ENCODE results near the gene CAPN5. TPM values are rescaled to one million over a fixed set of nuclear protein-coding genes. Genes with fewer than 3 reads are reported as not detected.

CAPN5 gene
- total RNA-seq, 1 donor, result 14.7 TPM

DNA sequence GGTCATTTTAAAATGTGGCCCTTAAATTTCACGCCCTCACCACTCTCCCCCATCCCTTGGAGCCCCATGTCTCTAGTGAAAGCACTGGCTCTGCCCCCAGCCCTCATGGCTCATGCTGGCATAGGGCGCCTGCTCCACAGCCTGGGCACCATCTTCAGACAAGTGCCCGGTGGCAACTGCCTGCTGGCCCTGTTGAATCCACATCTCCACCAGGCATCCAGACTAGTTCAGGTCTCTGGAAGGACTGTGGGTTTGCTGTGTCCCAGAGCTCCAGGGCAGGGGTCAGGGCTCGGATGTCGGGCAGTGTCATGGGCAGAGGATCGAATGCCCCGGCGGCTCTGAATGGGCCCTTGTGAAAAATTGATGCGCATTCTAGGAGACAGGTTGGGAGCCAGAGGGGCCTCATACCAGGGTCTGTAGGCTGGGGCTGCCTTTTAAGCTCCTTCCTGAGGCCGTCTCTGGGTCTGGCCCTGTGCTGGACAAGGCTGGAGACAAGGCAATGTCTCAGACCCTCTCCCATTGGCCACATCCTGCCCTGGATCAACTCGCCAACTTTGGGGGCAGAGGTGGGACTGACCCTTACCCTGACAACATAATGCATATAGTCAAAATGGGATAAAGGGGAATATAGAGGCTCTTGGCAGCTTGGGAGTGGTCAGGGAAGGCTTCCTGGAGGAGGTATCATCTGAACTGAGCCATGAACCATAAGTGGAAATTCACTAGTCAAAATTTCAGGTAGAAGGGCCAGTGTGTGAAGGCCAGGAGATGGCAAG, 62.5 kb downstream of the CAPN5 start:
- H3K4me3 ChIP-seq (ENCODE audit: low read depth, low read length), result no peak overlapping the region
- DNase-seq (ENCODE audit: low read depth), result no peak
- TF ChIP-seq, protein P1, sequence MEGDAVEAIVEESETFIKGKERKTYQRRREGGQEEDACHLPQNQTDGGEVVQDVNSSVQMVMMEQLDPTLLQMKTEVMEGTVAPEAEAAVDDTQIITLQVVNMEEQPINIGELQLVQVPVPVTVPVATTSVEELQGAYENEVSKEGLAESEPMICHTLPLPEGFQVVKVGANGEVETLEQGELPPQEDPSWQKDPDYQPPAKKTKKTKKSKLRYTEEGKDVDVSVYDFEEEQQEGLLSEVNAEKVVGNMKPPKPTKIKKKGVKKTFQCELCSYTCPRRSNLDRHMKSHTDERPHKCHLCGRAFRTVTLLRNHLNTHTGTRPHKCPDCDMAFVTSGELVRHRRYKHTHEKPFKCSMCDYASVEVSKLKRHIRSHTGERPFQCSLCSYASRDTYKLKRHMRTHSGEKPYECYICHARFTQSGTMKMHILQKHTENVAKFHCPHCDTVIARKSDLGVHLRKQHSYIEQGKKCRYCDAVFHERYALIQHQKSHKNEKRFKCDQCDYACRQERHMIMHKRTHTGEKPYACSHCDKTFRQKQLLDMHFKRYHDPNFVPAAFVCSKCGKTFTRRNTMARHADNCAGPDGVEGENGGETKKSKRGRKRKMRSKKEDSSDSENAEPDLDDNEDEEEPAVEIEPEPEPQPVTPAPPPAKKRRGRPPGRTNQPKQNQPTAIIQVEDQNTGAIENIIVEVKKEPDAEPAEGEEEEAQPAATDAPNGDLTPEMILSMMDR (IDR thresholded peaks at IDR 0.05; ENCODE audit: insufficient read depth, low read depth, low read length), result no peak

DNA sequence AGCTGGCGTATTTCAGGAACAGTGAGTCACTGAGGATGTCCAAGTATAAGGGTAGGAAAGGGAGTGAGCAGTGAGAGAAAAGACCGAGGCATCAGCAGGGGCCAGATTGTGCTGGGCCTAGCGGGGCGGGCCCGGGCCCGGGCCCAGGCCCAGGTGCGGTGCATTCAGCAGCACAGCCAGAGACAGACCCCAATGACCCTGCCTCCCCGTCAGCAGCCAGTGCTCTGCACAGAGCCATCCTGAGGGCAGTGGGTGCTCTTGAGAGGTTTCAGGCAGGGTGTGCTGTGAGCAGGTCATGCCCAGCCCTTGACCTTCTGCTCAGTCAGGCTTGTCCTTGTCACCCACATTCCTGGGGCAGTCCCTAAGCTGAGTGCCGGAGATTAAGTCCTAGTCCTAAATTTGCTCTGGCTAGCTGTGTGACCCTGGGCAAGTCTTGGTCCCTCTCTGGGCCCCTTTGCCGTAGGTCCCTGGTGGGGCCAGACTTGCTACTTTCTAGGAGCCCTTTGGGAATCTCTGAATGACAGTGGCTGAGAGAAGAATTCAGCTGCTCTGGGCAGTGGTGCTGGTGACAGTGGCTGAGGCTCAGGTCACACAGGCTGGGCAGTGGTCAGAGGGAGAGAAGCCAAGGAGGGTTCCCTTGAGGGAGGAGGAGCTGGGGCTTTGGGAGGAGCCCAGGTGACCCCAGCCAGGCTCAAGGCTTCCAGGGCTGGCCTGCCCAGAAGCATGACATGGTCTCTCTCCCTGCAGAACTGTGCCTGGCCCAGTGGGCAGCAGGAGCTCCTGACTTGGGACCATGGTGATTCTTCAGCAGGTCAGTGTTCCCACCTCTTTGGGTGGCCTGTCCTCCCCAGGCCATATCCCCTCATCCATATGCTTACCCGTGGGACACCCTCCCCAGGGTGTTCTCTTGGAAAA, 63.3 kb downstream of the CAPN5 start:
- no peak for DNase-seq (ENCODE audit: low read depth)
- TF ChIP-seq, protein P1 (IDR thresholded peaks at IDR 0.05; ENCODE audit: insufficient read depth, low read depth, low read length), result no peak
- H3K4me3 ChIP-seq (ENCODE audit: low read depth, low read length), result no peak overlapping the region

DNA sequence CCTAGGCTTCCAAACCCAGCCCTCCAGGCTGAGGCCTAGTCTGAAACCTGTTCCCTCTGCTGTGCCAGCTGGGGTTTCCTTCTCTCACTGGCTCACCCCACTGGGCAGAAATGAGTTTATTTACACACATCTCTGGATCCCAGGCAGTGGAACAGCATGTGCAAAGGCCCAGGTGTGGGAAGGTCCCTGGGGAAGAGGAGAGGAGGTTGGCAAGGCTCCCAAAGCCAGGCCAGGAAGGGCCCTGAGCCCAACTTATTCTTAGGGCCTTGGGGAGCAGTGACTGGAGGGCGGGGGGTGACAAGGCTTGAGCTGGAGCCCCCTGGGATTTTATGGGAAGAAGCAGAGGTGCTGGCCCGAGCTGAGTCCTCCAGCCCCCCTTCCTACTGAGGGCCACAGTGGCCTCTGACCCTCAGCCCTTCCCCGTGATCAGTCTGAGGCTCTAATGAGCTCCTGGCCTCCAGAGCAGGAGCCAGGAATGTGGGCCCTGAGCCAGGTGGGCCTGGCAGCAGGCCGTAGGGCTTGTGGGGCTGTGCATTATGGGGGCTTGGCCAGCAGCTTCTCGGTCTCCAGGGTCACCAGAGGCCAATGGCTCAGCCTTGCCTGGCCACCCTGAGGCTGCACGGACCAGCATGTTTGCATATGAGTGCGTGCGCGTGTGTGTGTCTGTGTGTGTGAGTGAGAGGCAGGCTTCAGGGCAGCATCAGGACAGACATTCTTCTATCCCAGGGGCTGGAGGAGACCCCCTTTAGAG, 64.2 kb downstream of the CAPN5 start:
- TF ChIP-seq, protein P1 (IDR thresholded peaks at IDR 0.05; ENCODE audit: insufficient read depth, low read depth, low read length), result no peak
- peak; percentile 41 for DNase-seq (ENCODE audit: low read depth)
- no peak overlapping the region for H3K4me3 ChIP-seq (ENCODE audit: low read depth, low read length)

DNA sequence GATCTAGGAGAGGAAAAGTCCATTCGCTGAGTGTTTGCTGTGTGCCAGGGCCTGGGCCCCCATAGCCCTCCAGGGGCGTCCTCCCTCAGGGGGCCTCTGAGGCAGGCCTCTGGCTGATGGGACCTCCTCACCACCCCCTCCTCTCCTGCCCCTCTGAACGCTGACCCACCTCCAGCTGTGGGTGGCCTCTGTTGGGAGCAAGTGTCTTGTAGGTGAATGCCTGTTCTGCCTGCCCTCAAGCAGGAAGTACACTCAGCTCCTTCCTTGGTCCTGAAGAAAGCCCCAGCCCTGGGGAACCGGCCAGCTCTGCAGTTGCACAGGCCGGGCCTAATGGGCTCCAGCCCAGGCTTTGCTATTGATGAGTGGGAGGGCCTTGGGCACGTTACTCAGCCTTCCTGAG, 64.8 kb downstream of the CAPN5 start:
- DNase-seq (ENCODE audit: low read depth), result no peak
- TF ChIP-seq, protein P1 (IDR thresholded peaks at IDR 0.05; ENCODE audit: insufficient read depth, low read depth, low read length), result no peak
- H3K4me3 ChIP-seq (ENCODE audit: low read depth, low read length), result no peak overlapping the region

DNA sequence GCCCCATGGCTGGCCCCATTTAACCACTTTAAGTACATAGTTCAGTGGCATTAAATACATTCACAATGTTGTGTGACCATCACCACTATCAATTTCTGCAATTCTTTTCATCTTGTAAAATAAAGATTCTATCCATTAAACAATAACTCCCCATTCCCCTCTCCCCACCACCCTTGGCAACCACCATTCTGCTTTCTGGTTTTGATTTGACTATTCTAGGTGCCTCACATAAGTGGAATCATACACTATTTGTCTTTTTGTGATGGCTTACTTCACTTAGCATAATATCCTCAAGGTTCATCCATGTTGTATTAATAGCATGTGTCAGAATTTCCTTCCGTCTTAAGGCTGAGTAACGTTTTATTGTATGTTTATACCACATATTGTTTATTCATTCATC, 68.3 kb downstream of the CAPN5 start:
- H3K4me3 ChIP-seq (ENCODE audit: low read depth, low read length), result no peak overlapping the region
- TF ChIP-seq, protein P1 (IDR thresholded peaks at IDR 0.05; ENCODE audit: insufficient read depth, low read depth, low read length), result no peak
- no peak for DNase-seq (ENCODE audit: low read depth)

DNA sequence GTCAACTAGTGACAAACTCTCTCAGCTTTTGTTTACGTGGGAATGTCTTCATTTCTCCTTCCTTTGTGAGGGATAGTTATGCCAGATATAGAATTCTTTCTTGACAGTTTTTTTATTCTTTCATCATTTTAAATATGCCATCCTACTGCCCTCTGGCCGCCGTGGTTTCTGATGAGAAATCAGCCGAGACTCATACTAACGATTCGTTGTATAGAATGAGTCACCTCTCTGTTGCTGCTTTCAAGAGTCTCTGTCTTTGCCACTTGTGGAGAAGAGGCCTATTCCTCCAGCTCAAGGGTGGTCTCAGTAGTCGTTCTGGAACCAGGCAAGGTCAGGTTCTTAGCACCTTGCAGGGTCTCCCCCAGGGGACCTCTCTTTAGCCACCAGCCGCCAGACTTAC, 69.3 kb downstream of the CAPN5 start:
- TF ChIP-seq, protein P1 (IDR thresholded peaks at IDR 0.05; ENCODE audit: insufficient read depth, low read depth, low read length), result no peak
- peak; percentile 17 for DNase-seq (ENCODE audit: low read depth)
- no peak overlapping the region for H3K4me3 ChIP-seq (ENCODE audit: low read depth, low read length)
